SK-N-SH treated with all-trans-retinoic acid at 6 μM for 48 hours (cell line): ENCODE results near the gene MS4A2.

ENCODE experiments used
- ATAC-seq: fragments of 200-7000 bp; cut with Tn5 transposase; 3 replicates; pipeline ENCODE4 v1.9.1; 2020; ENCODE audit warnings: mild to moderate bottlenecking, moderate library complexity
- ARNTL ChIP-seq: fragments of 450-650 bp; formaldehyde crosslinking; IDR thresholded peaks from 2 replicates; pipeline ENCODE4 v1.5.0; 2020; ENCODE audit warnings: low read depth, mild to moderate bottlenecking, moderate library complexity, borderline replicate concordance
- BACH2 ChIP-seq: fragments of 250-450 bp; sonication (Bioruptor Pico); IDR thresholded peaks from 2 replicates; pipeline ENCODE4 v1.9.0; 2021; ENCODE audit warnings: mild to moderate bottlenecking, borderline replicate concordance
- CREB5 ChIP-seq: fragments of 250-450 bp; sonication (Bioruptor Pico); IDR thresholded peaks from 2 replicates; pipeline ENCODE4 v1.5.1; 2020; ENCODE audit warnings: low read depth, mild to moderate bottlenecking, moderate library complexity
- OSR1 ChIP-seq: fragments of 250-450 bp; sonication (Bioruptor Pico); IDR thresholded peaks from 2 replicates; pipeline ENCODE4 v1.8.0; 2022; ENCODE audit warnings: moderate library complexity, mild to moderate bottlenecking, inconsistent platforms
- PPARA ChIP-seq: fragments of 250-450 bp; sonication (Bioruptor Pico); IDR thresholded peaks from 2 replicates; pipeline ENCODE4 v1.5.0; 2020; ENCODE audit warnings: mild to moderate bottlenecking, borderline replicate concordance
- SNAI2 ChIP-seq: fragments of 250-450 bp; sonication (Bioruptor Pico); IDR thresholded peaks from 2 replicates; pipeline ENCODE4 v1.5.0; 2020; ENCODE audit warnings: mild to moderate bottlenecking, moderate library complexity
- TOX ChIP-seq: fragments of 250-450 bp; sonication (Bioruptor Pico); IDR thresholded peaks from 2 replicates; pipeline ENCODE4 v1.8.0; 2021; ENCODE audit warnings: mild to moderate bottlenecking, moderate library complexity, borderline replicate concordance
- ZC3H10 ChIP-seq: fragments of 250-450 bp; sonication (Bioruptor Pico); IDR thresholded peaks from 2 replicates; pipeline ENCODE4 v1.5.1; 2021; ENCODE audit warnings: mild to moderate bottlenecking, moderate library complexity
- ZNF8 ChIP-seq: fragments of 450-650 bp; formaldehyde crosslinking; IDR thresholded peaks from 2 replicates; pipeline ENCODE4 v1.5.0; 2020; ENCODE audit warnings: mild to moderate bottlenecking, moderate library complexity
- TF ChIP-seq, protein P1 (sequence below): fragments of 250-450 bp; sonication (Bioruptor Pico); IDR thresholded peaks from 2 replicates; pipeline ENCODE4 v1.5.0; 2020; ENCODE audit warnings: mild to moderate bottlenecking, moderate library complexity

Gene MS4A2

GRCh38 chr11:60143768-60144167 lies 55.3 kb downstream of the MS4A2 start (continued):
- no peak for TF ChIP-seq CREB5 (CRISPR knock-in tag)
- TF ChIP-seq ZC3H10 (CRISPR knock-in tag), result no peak

- TF ChIP-seq, protein P1, sequence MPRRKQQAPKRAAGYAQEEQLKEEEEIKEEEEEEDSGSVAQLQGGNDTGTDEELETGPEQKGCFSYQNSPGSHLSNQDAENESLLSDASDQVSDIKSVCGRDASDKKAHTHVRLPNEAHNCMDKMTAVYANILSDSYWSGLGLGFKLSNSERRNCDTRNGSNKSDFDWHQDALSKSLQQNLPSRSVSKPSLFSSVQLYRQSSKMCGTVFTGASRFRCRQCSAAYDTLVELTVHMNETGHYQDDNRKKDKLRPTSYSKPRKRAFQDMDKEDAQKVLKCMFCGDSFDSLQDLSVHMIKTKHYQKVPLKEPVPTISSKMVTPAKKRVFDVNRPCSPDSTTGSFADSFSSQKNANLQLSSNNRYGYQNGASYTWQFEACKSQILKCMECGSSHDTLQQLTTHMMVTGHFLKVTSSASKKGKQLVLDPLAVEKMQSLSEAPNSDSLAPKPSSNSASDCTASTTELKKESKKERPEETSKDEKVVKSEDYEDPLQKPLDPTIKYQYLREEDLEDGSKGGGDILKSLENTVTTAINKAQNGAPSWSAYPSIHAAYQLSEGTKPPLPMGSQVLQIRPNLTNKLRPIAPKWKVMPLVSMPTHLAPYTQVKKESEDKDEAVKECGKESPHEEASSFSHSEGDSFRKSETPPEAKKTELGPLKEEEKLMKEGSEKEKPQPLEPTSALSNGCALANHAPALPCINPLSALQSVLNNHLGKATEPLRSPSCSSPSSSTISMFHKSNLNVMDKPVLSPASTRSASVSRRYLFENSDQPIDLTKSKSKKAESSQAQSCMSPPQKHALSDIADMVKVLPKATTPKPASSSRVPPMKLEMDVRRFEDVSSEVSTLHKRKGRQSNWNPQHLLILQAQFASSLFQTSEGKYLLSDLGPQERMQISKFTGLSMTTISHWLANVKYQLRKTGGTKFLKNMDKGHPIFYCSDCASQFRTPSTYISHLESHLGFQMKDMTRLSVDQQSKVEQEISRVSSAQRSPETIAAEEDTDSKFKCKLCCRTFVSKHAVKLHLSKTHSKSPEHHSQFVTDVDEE (CRISPR knock-in tag), result no peak
- no peak for TF ChIP-seq SNAI2 (CRISPR knock-in tag)
- TF ChIP-seq PPARA (CRISPR knock-in tag), result no peak
- TF ChIP-seq TOX (CRISPR knock-in tag), result no peak
- TF ChIP-seq ARNTL (CRISPR knock-in tag), result no peak
- TF ChIP-seq ZC3H10 (CRISPR knock-in tag), result no peak
- no peak for TF ChIP-seq OSR1 (CRISPR knock-in tag)
- TF ChIP-seq ZNF8, result no peak
- TF ChIP-seq BACH2 (CRISPR knock-in tag), result no peak
- no peak for ATAC-seq
These were observed 57.2 kb downstream of the MS4A2 start for GRCh38 chr11:60145677-60146076.
